Measurements from ENCODE around the gene CSGALNACT2. TPM values are rescaled to one million over a fixed set of nuclear protein-coding genes. Genes with fewer than 3 reads are reported as not detected.

CSGALNACT2 gene
- total RNA-seq, 1 experiment from 2014 or later = 8.9 TPM

GRCh38 chr10:43155741-43156140 lies 17.5 kb downstream of the CSGALNACT2 start:
- TF ChIP-seq, protein P1, sequence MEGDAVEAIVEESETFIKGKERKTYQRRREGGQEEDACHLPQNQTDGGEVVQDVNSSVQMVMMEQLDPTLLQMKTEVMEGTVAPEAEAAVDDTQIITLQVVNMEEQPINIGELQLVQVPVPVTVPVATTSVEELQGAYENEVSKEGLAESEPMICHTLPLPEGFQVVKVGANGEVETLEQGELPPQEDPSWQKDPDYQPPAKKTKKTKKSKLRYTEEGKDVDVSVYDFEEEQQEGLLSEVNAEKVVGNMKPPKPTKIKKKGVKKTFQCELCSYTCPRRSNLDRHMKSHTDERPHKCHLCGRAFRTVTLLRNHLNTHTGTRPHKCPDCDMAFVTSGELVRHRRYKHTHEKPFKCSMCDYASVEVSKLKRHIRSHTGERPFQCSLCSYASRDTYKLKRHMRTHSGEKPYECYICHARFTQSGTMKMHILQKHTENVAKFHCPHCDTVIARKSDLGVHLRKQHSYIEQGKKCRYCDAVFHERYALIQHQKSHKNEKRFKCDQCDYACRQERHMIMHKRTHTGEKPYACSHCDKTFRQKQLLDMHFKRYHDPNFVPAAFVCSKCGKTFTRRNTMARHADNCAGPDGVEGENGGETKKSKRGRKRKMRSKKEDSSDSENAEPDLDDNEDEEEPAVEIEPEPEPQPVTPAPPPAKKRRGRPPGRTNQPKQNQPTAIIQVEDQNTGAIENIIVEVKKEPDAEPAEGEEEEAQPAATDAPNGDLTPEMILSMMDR (conservative IDR thresholded peaks at IDR 0.05) = no peak

More at GRCh38 chr10:43155741-43156140, 17.5 kb downstream of the CSGALNACT2 start:
- Histone ChIP-seq H3K23ac (ENCODE audit: insufficient read length, low read depth, low read length) (no peak overlapping the region), H3K23me2 (ENCODE audit: insufficient read length, low read depth, low read length, poor library complexity, severe bottlenecking) (no peaks in the 10 kb centered on the region), H3K4me2 (ENCODE audit: insufficient read depth, insufficient read length, low read length) (no peak overlapping the region), H2BK120ac (ENCODE audit: low read depth, low read length, poor library complexity, severe bottlenecking) (no peak overlapping the region), H4K5ac (ENCODE audit: insufficient read length, low read depth, low read length) (no peak overlapping the region), H2BK5ac (ENCODE audit: insufficient read length, low read length) (no peak overlapping the region), H3K79me1 (ENCODE audit: insufficient read depth, low read depth, low read length, poor library complexity, severe bottlenecking) (peaks cover 3% of the 10 kb centered on the region), H2BK20ac (ENCODE audit: low read depth, low read length, poor library complexity, severe bottlenecking) (no peak overlapping the region), H3K18ac (ENCODE audit: insufficient read length, low read depth, low read length) (no peak overlapping the region), H3K9ac (ENCODE audit: extremely low read depth, insufficient read length, low read length) (no peak overlapping the region), H2AFZ (ENCODE audit: low read length) (no peak overlapping the region), H4K20me1 (ENCODE audit: control insufficient read depth, insufficient read depth, insufficient read length) (no peaks in the 10 kb centered on the region), H3T11ph (ENCODE audit: low read length) (no peak overlapping the region), H3K27ac (ENCODE audit: insufficient read length, low read depth, low read length) (no peak overlapping the region), H4K91ac (ENCODE audit: insufficient read length, low read depth, low read length) (no peak overlapping the region), H3K79me2 (ENCODE audit: insufficient read depth, low read length) (no peaks in the 10 kb centered on the region), H3K14ac (ENCODE audit: insufficient read depth, low read length) (no peak overlapping the region), H3K27me3 (ENCODE audit: insufficient read depth, low read length) (no peaks in the 10 kb centered on the region), H3K4ac (ENCODE audit: low read depth, low read length) (no peak overlapping the region), H2BK12ac (ENCODE audit: insufficient read length, low read depth, low read length) (no peak overlapping the region), H2AK5ac (ENCODE audit: insufficient read length, low read length) (no peak overlapping the region), H3K9me3 (ENCODE audit: control insufficient read depth, low read depth, low read length) (no peaks in the 10 kb centered on the region), H2BK15ac (ENCODE audit: low read depth, low read length) (no peak overlapping the region), H3K56ac (ENCODE audit: insufficient read length, low read depth, low read length) (no peak overlapping the region), H4K8ac (replicated peaks; ENCODE audit: insufficient read length, low read depth, low read length) (no peak overlapping the region), H3K4me1 (ENCODE audit: insufficient read depth, low read length) (no peaks in the 10 kb centered on the region)
- no peaks in the 10 kb centered on the region; a peak in 1 of 7 replicates for H3K36me3 Mint-ChIP-seq (ENCODE audit: insufficient read depth in 1 of 3, low read depth in 3 of 3)
- peaks cover 11 to 14% of the 10 kb centered on the region in 2 experiments for H3K4me1 Mint-ChIP-seq
- no peaks in the 10 kb centered on the region for H3K27me3 Mint-ChIP-seq (ENCODE audit: low read depth)
- WGBS (ENCODE audit: extremely low coverage, insufficient read length, low lambda C conversion rate) = no CpG with 5 or more reads among the region's 1 CpG
- H3K9me3 Mint-ChIP-seq = no peaks in the 10 kb centered on the region
- DNase-seq = no peak
- H3K4me3 Mint-ChIP-seq = no peak overlapping the region
- no peak overlapping the region for H3K27ac Mint-ChIP-seq
